B cell (primary cell): Measurements from ENCODE around the gene KLHL35. TPM values are rescaled to one million over a fixed set of nuclear protein-coding genes. Genes with fewer than 3 reads are reported as not detected.

Source experiments
- ATAC-seq: fragments of 200-7000 bp; cut with Tn5 transposase; one replicate; pipeline ENCODE4 v1.10.0; 2021; ENCODE audit warnings: low read depth, mild to moderate bottlenecking, moderate number of reproducible peaks, moderate library complexity
- CTCF ChIA-PET: fragments of 350-600 bp; sonication (Branson Sonifier 250); formaldehyde crosslinking; loops from one replicate; lab custom pipeline; 2021; ENCODE audit warnings: antibody characterized with exemption, inconsistent platforms; lab: Charles Lee
- POLR2A ChIA-PET: fragments of 350-600 bp; sonication (Branson Sonifier 250); formaldehyde crosslinking; loops from one replicate; lab custom pipeline; 2021; ENCODE audit warnings: antibody characterized with exemption; lab: Charles Lee
- DNase-seq: peaks from one replicate; pipeline ENCODE4 v3.0.0; 2013
- H2AFZ ChIP-seq: 2 replicates; pipeline ENCODE4 v1.6.1; 2012; ENCODE audit warnings: mild to moderate bottlenecking, low read depth, low read length; ENCODE audit not compliant: insufficient read depth, poor library complexity, severe bottlenecking
- H3K27ac ChIP-seq, 2 donors: 1 replicate in 1 of 2; 2 replicates in 1 of 2; pipeline ENCODE4 v1.5.1; 2012 to 2013; ENCODE audit warnings: low read length in 2 of 2, mild to moderate bottlenecking in 2 of 2, moderate library complexity in 1 of 2
- H3K27me3 ChIP-seq, 4 experiments: fragments of 200-600 bp in 1 of 4; sonication (generic) in 1 of 4; replicated peaks in 1 of 4; 1 replicate in 2 of 4; 2 replicates in 2 of 4; pipeline versions ENCODE4 v1.6.1 to v1.7.0; 2013 to 2016; ENCODE audit warnings: low read length in 3 of 4, mild to moderate bottlenecking in 2 of 4, mixed read lengths in 1 of 4, moderate library complexity in 1 of 4; ENCODE audit not compliant: insufficient read depth in 4 of 4, control insufficient read depth in 3 of 4; ENCODE audit errors: control extremely low read depth in 1 of 4
- H3K36me3 ChIP-seq, 2 experiments: replicated peaks in 1 of 2; 1 replicate in 1 of 2; 2 replicates in 1 of 2; pipeline versions ENCODE4 v1.6.1 to v1.7.1; 2013; ENCODE audit warnings: low read length in 1 of 2; ENCODE audit not compliant: insufficient read depth in 2 of 2, control insufficient read depth in 1 of 2; ENCODE audit errors: control extremely low read depth in 1 of 2, extremely low read depth in 1 of 2
- H3K4me1 ChIP-seq, 2 donors: fragments of 200-600 bp in 1 of 2; sonication (generic) in 1 of 2; 1 replicate in 1 of 2; 2 replicates in 1 of 2; pipeline versions ENCODE4 v1.5.1 to v1.6.1; 2013 to 2017; ENCODE audit warnings: low read length in 2 of 2; ENCODE audit not compliant: control insufficient read depth in 2 of 2, insufficient read depth in 2 of 2
- H3K4me2 ChIP-seq: replicated peaks from 2 replicates; pipeline ENCODE3; 2012; ENCODE audit warnings: mild to moderate bottlenecking, low read depth, low read length; ENCODE audit not compliant: poor library complexity, severe bottlenecking
- H3K4me3 ChIP-seq, 5 experiments: fragments of 200-600 bp in 1 of 5; sonication (generic) in 1 of 5; 1 replicate in 3 of 5; 2 replicates in 2 of 5; pipeline versions ENCODE4 v1.5.1 to v1.7.0; 2011 to 2016; ENCODE audit warnings: low read length in 4 of 5, mild to moderate bottlenecking in 4 of 5, low read depth in 2 of 5, control low read depth in 1 of 5, moderate library complexity in 1 of 5; ENCODE audit not compliant: insufficient read depth in 1 of 5; ENCODE audit errors: control extremely low read depth in 1 of 5, extremely low read depth in 1 of 5
- H3K79me2 ChIP-seq: fragments of 200-600 bp; sonication (generic); one replicate; pipeline ENCODE4 v1.6.0; 2016; ENCODE audit warnings: low read length; ENCODE audit not compliant: control insufficient read depth, insufficient read depth
- H3K9ac ChIP-seq: fragments of 200-600 bp; sonication (generic); 2 replicates; pipeline ENCODE4 v1.6.1; 2017; ENCODE audit warnings: mild to moderate bottlenecking, low read length, moderate library complexity
- H3K9me3 ChIP-seq, 3 donors: one replicate each; pipeline versions ENCODE4 v1.6.1 to v1.7.1; 2013; ENCODE audit warnings: low read length in 2 of 3; ENCODE audit not compliant: control insufficient read depth in 2 of 3, insufficient read depth in 1 of 3; ENCODE audit errors: control extremely low read depth in 1 of 3
- H4K20me1 ChIP-seq: 2 replicates; pipeline ENCODE4 v1.6.0; 2012; ENCODE audit warnings: mild to moderate bottlenecking, low read length; ENCODE audit not compliant: insufficient read depth, control insufficient read depth, poor library complexity, severe bottlenecking
- H3K27ac Mint-ChIP-seq: one replicate; pipeline ENCODE4 v1.8.0; 2021; ENCODE audit warnings: mixed read lengths
- H3K27me3 Mint-ChIP-seq: one replicate; pipeline ENCODE4 v1.8.0; 2021; ENCODE audit warnings: mixed read lengths
- H3K4me1 Mint-ChIP-seq: one replicate; pipeline ENCODE4 v1.8.0; 2021; ENCODE audit warnings: mixed read lengths
- H3K4me3 Mint-ChIP-seq: one replicate; pipeline ENCODE4 v1.8.0; 2021; ENCODE audit warnings: mixed read lengths
- H3K9me3 Mint-ChIP-seq: one replicate; pipeline ENCODE4 v1.8.0; 2022; ENCODE audit warnings: mixed read lengths; ENCODE audit not compliant: insufficient read depth
- CTCF ChIP-seq: fragments of 200-600 bp; IDR thresholded peaks from one replicate; pipeline ENCODE4 v1.8.0; 2022; ENCODE audit warnings: antibody characterized with exemption, mild to moderate bottlenecking
- EZH2 ChIP-seq: IDR thresholded peaks from 2 replicates; pipeline ENCODE4 v1.6.1; 2012; ENCODE audit warnings: borderline replicate concordance, low read depth, mild to moderate bottlenecking, moderate library complexity, low read length; ENCODE audit not compliant: insufficient read depth, poor library complexity, severe bottlenecking
- WGBS: methylation state at CpG from one replicate; pipeline ENCODE4 v1.1.5; 2013; ENCODE audit warnings: missing lambda C conversion rate; ENCODE audit not compliant: insufficient coverage; 5-methylcytosine and 5-hydroxymethylcytosine counted together
- intact Hi-C: fragments of 100-400 bp; cut with micrococcal nuclease; formaldehyde crosslinking; loops from one replicate; pipeline ENCODE4 v1.10.0; 2022
- polyA plus RNA-seq: library from polyadenylated mRNA; depleted of rRNA; stranded (reverse); fragments of >200 nt; gene quantifications from 2 replicates; pipeline ENCODE4 v1.2.3, GENCODE V29; 2012
- total RNA-seq, 2 donors: library from RNA; stranded (reverse); fragments of 120-200 nt in 1 of 2; gene quantifications; 1 replicate in 1 of 2; 2 replicates in 1 of 2; pipeline versions ENCODE4 v1.2.3 to v1.2.4, GENCODE V29; 2013 to 2022

The KLHL35 gene
- total and polyA plus RNA-seq, 2 donors (not counting 1 experiment from before 2014, with no cell fraction given), result 0.55 to 0.59 TPM

GRCh38 chr11:75456596-75457183 is 23.7 kb upstream of the KLHL35 start:
- Mint-ChIP-seq H3K4me1 (no peaks in the 10 kb centered on the region), H3K27ac (no peak overlapping the region), H3K9me3 (no peaks in the 10 kb centered on the region), H3K4me3 (no peak overlapping the region), H3K27me3 (no peaks in the 10 kb centered on the region)
- intact Hi-C loops, result no loop called here
- H2AFZ ChIP-seq, result no peak overlapping the region
- CTCF ChIA-PET, result interaction anchor here (1.4 kb wide), 1 partner anchor 80 kb away, joined by 3 read pairs; no protein-coding TSS in a partner anchor
- H3K9me3 ChIP-seq, result no peaks in the 10 kb centered on the region
- H4K20me1 ChIP-seq, result no peaks in the 10 kb centered on the region
- H3K4me3 ChIP-seq, result no peak overlapping the region
- ATAC-seq (no peak), DNase-seq (no peak)
- H3K27me3 ChIP-seq, result no peaks in the 10 kb centered on the region
- H3K27ac ChIP-seq, result no peak overlapping the region
- TF ChIP-seq CTCF, result no peak
- WGBS, result 95% methylated on average over 14 of the region's 14 CpGs
- H3K79me2 ChIP-seq, result no peaks in the 10 kb centered on the region
- H3K4me1 ChIP-seq, result no peaks in the 10 kb centered on the region
- H3K4me2 ChIP-seq, result no peak overlapping the region
- POLR2A ChIA-PET, result interaction anchor here (0.6 kb wide), 1 partner anchor 37 kb away, joined by 3 read pairs; no protein-coding TSS in a partner anchor
- no peaks in the 10 kb centered on the region for H3K36me3 ChIP-seq
- no peak overlapping the region for H3K9ac ChIP-seq

GRCh38 chr11:75454987-75455386 is 22.0 kb upstream of the KLHL35 start:
- no peaks in the 10 kb centered on the region for H4K20me1 ChIP-seq
- 96% methylated on average over 4 of the region's 5 CpGs for WGBS
- H3K27ac Mint-ChIP-seq, result no peak overlapping the region
- intact Hi-C loops, result no loop called here
- POLR2A ChIA-PET, result interaction anchor here (1.6 kb wide), 1 partner anchor 69 kb away, joined by 5 read pairs; no protein-coding TSS in a partner anchor
- H3K9me3 Mint-ChIP-seq, result no peaks in the 10 kb centered on the region
- H3K79me2 ChIP-seq, result no peaks in the 10 kb centered on the region
- DNase-seq, result no peak
- H2AFZ ChIP-seq, result no peak overlapping the region
- no peaks in the 10 kb centered on the region for H3K4me1 Mint-ChIP-seq
- TF ChIP-seq EZH2 (no peak), CTCF (no peak)
- no peak overlapping the region for H3K4me2 ChIP-seq
- no peaks in the 10 kb centered on the region for H3K4me1 ChIP-seq
- no peak overlapping the region for H3K9ac ChIP-seq
- no peak for ATAC-seq
- H3K36me3 ChIP-seq, result no peaks in the 10 kb centered on the region
- H3K27me3 ChIP-seq, result peaks cover 0 to 3% (median 0%) of the 10 kb centered on the region in 4 experiments
- H3K9me3 ChIP-seq, result peaks cover 0 to 9% (median 0%) of the 10 kb centered on the region in 3 donors
- H3K4me3 ChIP-seq, result no peak overlapping the region
- H3K27ac ChIP-seq, result no peak overlapping the region
- H3K4me3 Mint-ChIP-seq, result no peak overlapping the region
- H3K27me3 Mint-ChIP-seq, result no peaks in the 10 kb centered on the region
- CTCF ChIA-PET, result interaction anchor here (0.7 to 3.3 kb wide), 6 partner anchors 11 to 77 kb away, joined by 3 to 9 read pairs (median 3); partner anchors contain the start of gene GDPD5
